Fibroblast of skin of back (primary cell): ENCODE data around the gene LRRC23.
A peak's percentile ranks its signal among the peaks of the same experiment; 100 is the strongest.
"Not testable (repeated sequence)": the region's sequence is repeated elsewhere in the genome, so short reads cannot be mapped to it uniquely, and the experiment has no call there.

Experiments used
- DNase-seq: peaks from one replicate; pipeline ENCODE4 v3.0.0-alpha.2; 2013

LRRC23 gene

GRCh38 chr12:6905414-6906040 lies 905 bp downstream of the LRRC23 start:
- DNase-seq: no peak

GRCh38 chr12:6908141-6908540 lies 3.5 kb downstream of the LRRC23 start:
- DNase-seq: not testable (repeated sequence)

- no peak for DNase-seq
Observed at GRCh38 chr12:6909421-6910145, 5.0 kb downstream of the LRRC23 start.

- no peak for DNase-seq
Observed at GRCh38 chr12:6912164-6912935, 7.7 kb downstream of the LRRC23 start.

GRCh38 chr12:6914246-6914946 lies 9.8 kb downstream of the LRRC23 start, which contains the start of gene ENO2:
TSS of gene ENO2 (plus strand) at chr12:6914580. CDS start at chr12:6915833, 1,253 bp downstream.
- peak; percentile 84 for DNase-seq

GRCh38 chr12:6914947-6915788 lies 10.5 kb downstream of the LRRC23 start:
- peak; percentile 44 for DNase-seq

- DNase-seq: no peak
Observed at GRCh38 chr12:6915789-6916285, 11.2 kb downstream of the LRRC23 start.

- DNase-seq: no peak
Observed at GRCh38 chr12:6916426-6917200, 12.0 kb downstream of the LRRC23 start.

- DNase-seq: peak; percentile 62
Observed at GRCh38 chr12:6917491-6918231, 13.0 kb downstream of the LRRC23 start.

GRCh38 chr12:6919588-6919987 lies 15.0 kb downstream of the LRRC23 start:
- DNase-seq: no peak

DNA sequence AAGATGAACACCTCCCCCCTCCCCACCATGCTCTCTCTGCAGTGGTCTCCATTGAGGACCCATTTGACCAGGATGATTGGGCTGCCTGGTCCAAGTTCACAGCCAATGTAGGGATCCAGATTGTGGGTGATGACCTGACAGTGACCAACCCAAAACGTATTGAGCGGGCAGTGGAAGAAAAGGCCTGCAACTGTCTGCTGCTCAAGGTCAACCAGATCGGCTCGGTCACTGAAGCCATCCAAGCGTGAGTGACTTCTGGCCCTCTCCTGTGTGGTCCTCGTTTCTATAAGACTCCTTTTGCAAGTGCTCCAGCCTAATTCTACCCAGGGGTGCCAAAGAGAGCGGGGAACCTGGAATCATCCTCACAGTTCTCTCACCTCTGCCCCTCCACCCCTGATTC lies 16.9 kb downstream of the LRRC23 start:
- DNase-seq: no peak

GRCh38 chr12:6921996-6922946 lies 17.6 kb downstream of the LRRC23 start:
- no peak for DNase-seq

DNA sequence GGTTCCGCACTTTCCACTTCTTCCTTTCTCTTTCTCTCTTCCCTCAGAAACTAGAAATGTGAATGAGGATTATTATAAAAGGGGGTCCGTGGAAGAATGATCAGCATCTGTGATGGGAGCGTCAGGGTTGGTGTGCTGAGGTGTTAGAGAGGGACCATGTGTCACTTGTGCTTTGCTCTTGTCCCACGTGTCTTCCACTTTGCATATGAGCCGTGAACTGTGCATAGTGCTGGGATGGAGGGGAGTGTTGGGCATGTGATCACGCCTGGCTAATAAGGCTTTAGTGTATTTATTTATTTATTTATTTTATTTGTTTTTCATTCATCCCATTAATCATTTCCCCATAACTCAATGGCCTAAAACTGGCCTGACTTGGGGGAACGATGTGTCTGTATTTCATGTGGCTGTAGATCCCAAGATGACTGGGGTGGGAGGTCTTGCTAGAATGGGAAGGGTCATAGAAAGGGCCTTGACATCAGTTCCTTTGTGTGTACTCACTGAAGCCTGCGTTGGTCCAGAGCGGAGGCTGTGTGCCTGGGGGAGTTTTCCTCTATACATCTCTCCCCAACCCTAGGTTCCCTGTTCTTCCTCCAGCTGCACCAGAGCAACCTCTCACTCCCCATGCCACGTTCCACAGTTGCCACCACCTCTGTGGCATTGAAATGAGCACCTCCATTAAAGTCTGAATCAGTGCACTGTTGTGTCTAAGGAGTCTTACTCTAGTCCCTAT lies 18.5 kb downstream of the LRRC23 start:
- no peak for DNase-seq

- no peak for DNase-seq
Observed at GRCh38 chr12:6923851-6924250, 19.2 kb downstream of the LRRC23 start.

DNA sequence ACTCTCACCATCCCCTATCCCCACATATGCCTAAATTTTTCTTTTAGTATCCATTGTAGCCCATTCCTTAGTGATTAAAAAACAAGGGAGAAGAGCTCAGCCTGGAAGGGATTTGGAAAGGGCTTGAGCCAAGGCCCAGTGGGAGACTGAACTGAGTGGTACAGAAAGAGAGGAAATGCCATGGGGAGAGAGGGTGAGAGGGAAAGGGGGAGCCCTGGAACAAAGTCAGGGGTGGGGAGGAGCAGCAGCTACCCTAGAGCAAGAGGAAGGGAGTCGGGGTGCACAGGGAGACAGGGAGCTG lies 20.6 kb downstream of the LRRC23 start:
- DNase-seq: no peak

DNA sequence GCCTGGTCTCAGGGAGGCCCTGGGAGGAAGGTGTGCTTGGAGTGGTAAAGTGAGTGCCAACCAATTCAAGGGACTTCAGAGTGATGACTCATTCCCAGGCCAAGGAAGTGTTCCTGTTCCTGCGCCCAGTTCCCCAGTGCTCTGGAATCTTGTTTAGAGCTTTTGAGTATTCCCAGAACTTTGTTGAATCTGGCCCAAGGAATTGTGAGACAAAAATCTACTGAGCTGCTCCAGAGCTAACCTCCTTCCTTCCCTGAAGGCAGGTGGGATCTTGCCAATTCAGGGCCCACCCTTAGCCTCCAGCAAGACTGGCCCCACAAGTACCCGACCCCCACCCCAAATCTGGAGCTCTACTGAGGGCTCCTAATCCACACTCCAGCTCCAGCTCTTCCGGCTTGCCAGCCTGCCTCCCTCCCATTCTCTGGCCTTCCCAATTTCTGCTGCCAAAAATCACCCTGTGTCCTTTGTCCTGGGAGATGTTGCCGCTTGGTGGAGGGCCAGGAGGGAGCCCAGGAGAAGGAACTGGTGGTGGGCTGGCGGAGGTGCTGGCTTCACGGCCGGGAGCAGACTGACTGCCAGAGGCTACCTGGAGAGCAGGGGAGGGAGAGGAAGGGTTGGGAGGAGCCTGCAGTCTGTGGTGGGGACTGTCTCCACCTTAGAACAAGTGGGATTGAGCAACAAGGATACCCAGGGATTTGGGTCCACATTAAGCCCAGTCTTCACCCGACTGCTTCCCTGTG lies 21.1 kb downstream of the LRRC23 start:
- peak; percentile 95 for DNase-seq

DNA sequence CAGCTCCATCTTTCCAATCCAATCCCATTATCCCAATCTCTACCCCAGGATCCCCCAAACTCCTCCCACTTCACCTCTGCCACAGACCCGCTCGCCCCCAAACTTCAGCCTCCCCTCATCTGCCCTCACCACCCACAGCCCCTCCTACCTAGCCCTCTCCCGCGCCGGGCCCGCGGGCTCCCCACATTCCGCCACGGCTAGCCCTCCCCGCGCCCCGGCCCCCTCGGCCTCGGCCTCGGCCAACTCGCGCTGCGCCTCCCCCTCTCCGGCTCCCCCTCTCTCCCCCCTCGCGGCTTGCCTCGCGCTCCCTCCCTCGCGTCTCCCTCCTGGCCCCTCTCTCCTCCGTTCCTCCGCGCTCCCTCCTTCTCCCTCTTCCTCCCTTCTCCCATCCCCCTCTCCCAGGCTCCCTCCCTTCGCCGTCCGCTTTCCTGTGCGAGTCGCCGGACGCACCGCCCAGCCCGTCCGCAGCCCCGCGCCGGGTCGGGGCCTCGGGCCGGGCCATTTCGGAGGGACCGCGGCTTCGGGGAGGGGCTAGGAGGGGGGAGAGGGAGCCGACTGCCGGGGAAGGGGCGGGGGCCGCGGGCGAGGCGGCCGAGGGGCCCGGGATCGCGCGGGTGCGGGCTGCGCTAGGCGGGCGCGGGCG lies 22.9 kb downstream of the LRRC23 start, which contains the start of gene ATN1:
Gene ATN1 (plus strand): TSS at position 581 of the 643 bp plus-strand sequence. CDS start 6,043 bp downstream, outside the sequence.
- peak; percentile 88 for DNase-seq
